Upper lobe of right lung (tissue), 1 donor: ENCODE results near the gene DAPK2. TPM values are rescaled to one million over a fixed set of nuclear protein-coding genes. Genes with fewer than 3 reads are reported as not detected.

Source experiments
- ATAC-seq: fragments of 200-7000 bp; cut with Tn5 transposase; one replicate; pipeline ENCODE4 v1.9.1; 2020; ENCODE audit warnings: mild to moderate bottlenecking, moderate library complexity
- DNase-seq: peaks from one replicate; pipeline ENCODE4 v3.0.0-alpha.2; 2020
- H3K27ac ChIP-seq: fragments of 200-600 bp; one replicate; pipeline ENCODE4 v1.8.0; 2022
- H3K27me3 ChIP-seq: fragments of 200-600 bp; one replicate; pipeline ENCODE4 v1.8.0; 2022; ENCODE audit warnings: mild to moderate bottlenecking
- H3K36me3 ChIP-seq: fragments of 200-600 bp; one replicate; pipeline ENCODE4 v1.8.0; 2022
- H3K4me1 ChIP-seq: fragments of 200-600 bp; one replicate; pipeline ENCODE4 v1.8.0; 2022
- H3K4me3 ChIP-seq: fragments of 200-600 bp; one replicate; pipeline ENCODE4 v1.8.0; 2022; ENCODE audit warnings: mild to moderate bottlenecking
- H3K9me3 ChIP-seq: fragments of 200-600 bp; one replicate; pipeline ENCODE4 v1.8.0; 2022
- CTCF ChIP-seq: fragments of 200-600 bp; IDR thresholded peaks from one replicate; pipeline ENCODE4 v1.8.0; 2022; ENCODE audit warnings: antibody characterized with exemption
- intact Hi-C: fragments of 100-400 bp; cut with DNase I; formaldehyde crosslinking; loops from one replicate; pipeline ENCODE4 v1.11.0; 2022
- total RNA-seq: library from RNA; stranded (reverse); fragmentation: NEBNext Ultra II Directional; extraction: Animal tissue kit (Norgen Biotek cat#: 25700); gene quantifications from one replicate; pipeline ENCODE4 v1.2.1, GENCODE V29; 2021
- donor health status: DM: no; HTN: yes; CAD: no; lungs with severe emphysema.

Gene DAPK2
- total RNA-seq, 1 donor from 2014 or later = 73.3 TPM

GRCh38 chr15:64034519-64034918 lies 11.8 kb downstream of the DAPK2 start:
- no peak for DNase-seq
- Histone ChIP-seq H3K27me3 (no peaks in the 10 kb centered on the region), H3K9me3 (no peaks in the 10 kb centered on the region), H3K27ac (no peak overlapping the region), H3K36me3 (no peaks in the 10 kb centered on the region), H3K4me3 (no peak overlapping the region), H3K4me1 (no peaks in the 10 kb centered on the region)
- intact Hi-C loops = no loop called here
- TF ChIP-seq CTCF = no peak
- ATAC-seq = no peak

GRCh38 chr15:64032329-64032728 lies 14.0 kb downstream of the DAPK2 start:
- ATAC-seq (no peak), DNase-seq (no peak)
- H3K4me1 ChIP-seq = peaks cover 9% of the 10 kb centered on the region
- H3K27ac ChIP-seq = no peak overlapping the region
- no peaks in the 10 kb centered on the region for H3K27me3 ChIP-seq
- H3K9me3 ChIP-seq = no peaks in the 10 kb centered on the region
- no peaks in the 10 kb centered on the region for H3K36me3 ChIP-seq
- intact Hi-C loops = no loop called here
- H3K4me3 ChIP-seq = no peak overlapping the region
- no peak for TF ChIP-seq CTCF

DNA sequence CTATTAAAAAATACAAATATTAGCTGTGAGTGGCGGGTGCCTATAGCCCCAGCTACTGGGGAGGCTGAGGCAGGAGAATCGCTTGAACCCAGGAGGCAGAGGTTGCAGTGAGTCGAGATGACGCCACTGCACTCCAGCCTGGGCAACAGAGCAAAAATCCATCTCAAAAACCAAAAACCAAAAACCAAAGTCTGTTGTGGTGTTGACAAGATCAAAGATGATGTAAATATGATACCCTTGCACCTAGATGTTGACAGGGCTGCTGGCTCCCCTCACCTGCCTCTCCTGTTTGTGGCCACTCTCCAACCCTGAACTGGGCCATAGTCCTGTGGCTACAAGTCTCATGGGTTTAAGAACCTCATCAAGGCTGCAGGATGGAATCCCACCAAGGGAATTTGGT lies 16.2 kb downstream of the DAPK2 start:
- no peaks in the 10 kb centered on the region for H3K27me3 ChIP-seq
- ATAC-seq = no peak
- no peaks in the 10 kb centered on the region for H3K9me3 ChIP-seq
- TF ChIP-seq CTCF = no peak
- no peak for DNase-seq
- no peak overlapping the region for H3K4me3 ChIP-seq
- H3K4me1 ChIP-seq = peaks cover 12% of the 10 kb centered on the region
- H3K36me3 ChIP-seq = no peaks in the 10 kb centered on the region
- intact Hi-C loops = no loop called here
- no peak overlapping the region for H3K27ac ChIP-seq

DNA sequence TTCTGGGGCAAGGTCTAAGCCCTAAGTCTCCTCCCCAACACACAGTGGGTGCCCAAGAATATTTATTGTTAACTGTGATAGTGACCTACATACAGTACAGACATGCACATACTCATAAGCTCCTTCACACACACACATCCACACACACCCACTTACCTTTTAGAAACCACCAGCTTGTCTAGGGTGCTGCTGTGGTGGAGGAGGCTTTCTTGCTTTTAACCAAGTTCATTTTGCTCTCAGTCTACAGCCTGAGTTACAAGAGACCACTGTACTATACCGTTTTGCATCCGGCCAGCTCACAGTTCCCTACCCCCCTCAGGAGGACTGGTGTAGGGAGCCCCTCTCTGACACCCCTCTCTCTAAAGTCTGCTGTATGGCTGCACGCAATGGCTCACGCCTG lies 16.7 kb downstream of the DAPK2 start:
- Histone ChIP-seq H3K9me3 (no peaks in the 10 kb centered on the region), H3K4me1 (peaks cover 12% of the 10 kb centered on the region), H3K27ac (no peak overlapping the region), H3K36me3 (no peaks in the 10 kb centered on the region), H3K4me3 (no peak overlapping the region), H3K27me3 (no peaks in the 10 kb centered on the region)
- TF ChIP-seq CTCF = no peak
- intact Hi-C loops = no loop called here
- ATAC-seq (no peak), DNase-seq (no peak)

DNA sequence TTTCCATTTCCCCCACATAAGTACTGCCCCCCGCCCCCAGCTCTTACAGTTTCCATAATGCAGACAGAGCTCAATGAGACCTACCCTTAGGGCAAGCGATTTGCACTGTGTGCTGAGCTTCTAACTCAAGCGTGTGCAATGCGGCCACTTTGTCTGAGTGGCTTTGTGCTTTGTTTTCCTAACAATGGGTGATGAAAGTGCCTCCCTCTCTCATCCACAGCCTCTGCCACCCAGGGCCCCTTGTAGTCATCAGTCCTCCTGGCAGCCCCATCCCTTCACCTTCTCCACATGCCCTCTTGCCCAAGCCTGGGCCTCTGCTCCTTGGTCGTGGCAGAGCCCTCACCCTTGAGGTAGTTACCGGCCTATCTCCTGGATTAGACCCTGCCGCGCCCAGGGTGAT lies 17.2 kb downstream of the DAPK2 start:
- DNase-seq = no peak
- Histone ChIP-seq H3K27ac (no peak overlapping the region), H3K4me1 (peaks cover 12% of the 10 kb centered on the region), H3K4me3 (no peak overlapping the region), H3K27me3 (no peaks in the 10 kb centered on the region), H3K9me3 (no peaks in the 10 kb centered on the region), H3K36me3 (no peaks in the 10 kb centered on the region)
- intact Hi-C loops = no loop called here
- no peak for TF ChIP-seq CTCF
- ATAC-seq = peak; percentile 28

- Histone ChIP-seq H3K4me1 (peaks cover 12% of the 10 kb centered on the region), H3K27ac (no peak overlapping the region), H3K36me3 (no peaks in the 10 kb centered on the region), H3K27me3 (no peaks in the 10 kb centered on the region), H3K9me3 (no peaks in the 10 kb centered on the region), H3K4me3 (no peak overlapping the region)
- intact Hi-C loops = no loop called here
- DNase-seq = no peak
- no peak for TF ChIP-seq CTCF
- no peak for ATAC-seq
These were observed 19.7 kb downstream of the DAPK2 start for GRCh38 chr15:64026591-64026990.
